Transverse colon (tissue), 4 donors: ENCODE results near the gene ZFX. TPM values are rescaled to one million over a fixed set of nuclear protein-coding genes. Genes with fewer than 3 reads are reported as not detected.

Experiments
- DNase-seq: peaks from one replicate; pipeline ENCODE4 v3.0.0-alpha.2; 2019
- H3K27ac ChIP-seq, 4 donors: fragments of 200-600 bp; sonication (generic); 2 replicates each; pipeline ENCODE4 v1.5.1; 2016 to 2018; ENCODE audit warnings: inconsistent platforms in 4 of 4
- H3K27me3 ChIP-seq: fragments of 200-600 bp; sonication (generic); 2 replicates; pipeline ENCODE4 v1.5.1; 2017; ENCODE audit warnings: inconsistent platforms
- H3K36me3 ChIP-seq, 4 donors: fragments of 200-600 bp; sonication (generic); 2 replicates each; pipeline ENCODE4 v1.5.1; 2017 to 2019; ENCODE audit warnings: inconsistent platforms in 4 of 4
- H3K4me1 ChIP-seq, 4 donors: fragments of 200-600 bp; sonication (generic); 2 replicates each; pipeline ENCODE4 v1.5.1; 2017 to 2020; ENCODE audit warnings: inconsistent platforms in 4 of 4
- H3K4me3 ChIP-seq, 4 donors: fragments of 200-600 bp; sonication (generic); 1 replicate in 1 of 4; 2 replicates in 3 of 4; pipeline versions ENCODE4 v1.5.1 to v1.6.1; 2017 to 2019; ENCODE audit warnings: inconsistent platforms in 4 of 4
- H3K9me3 ChIP-seq, 2 donors: fragments of 200-600 bp; sonication (generic); 2 replicates each; pipeline ENCODE4 v1.5.1; 2017 to 2019; ENCODE audit warnings: inconsistent platforms in 2 of 2
- EP300 ChIP-seq: sonication (generic); formaldehyde crosslinking; IDR thresholded peaks from one replicate; pipeline ENCODE4 v1.6.1; 2017; ENCODE audit warnings: antibody characterized with exemption, low read depth
- POLR2A ChIP-seq: fragments of 450-650 bp; IDR thresholded peaks from one replicate; pipeline ENCODE4 v1.6.1; 2016; ENCODE audit warnings: antibody characterized with exemption, mild to moderate bottlenecking, moderate library complexity
- POLR2AphosphoS5 ChIP-seq, 3 donors: sonication (generic); formaldehyde crosslinking; IDR thresholded peaks; one replicate each; pipeline ENCODE4 v1.6.1; 2016; ENCODE audit warnings: antibody characterized with exemption in 3 of 3
- WGBS, 2 donors: methylation state at CpG; one replicate each; pipeline ENCODE4 v1.1.5; 2018; ENCODE audit warnings: low coverage in 1 of 2; 5-methylcytosine and 5-hydroxymethylcytosine counted together
- in situ Hi-C, 4 donors: fragments of 200-750 bp; cut with MboI; loops; one replicate each; pipeline versions ENCODE4 v1.15.0 to v1.15.1; 2017; ENCODE audit warnings: low sequenced_read_pairs in 3 of 4, low pct_ligation_motif_present in 1 of 4, low pct_unique_long_range_greater_than_20kb in 1 of 4
- intact Hi-C: fragments of 100-400 bp; cut with DNase I; formaldehyde crosslinking; loops from one replicate; pipeline ENCODE4 v1.15.1; 2023; ENCODE audit warnings: low total_unique reads
- total RNA-seq, 4 donors: library from RNA; depleted of rRNA; stranded (reverse); fragments of >200 nt; gene quantifications; one replicate each; pipeline ENCODE4 v1.1.0, GENCODE V29; 2016
- TF ChIP-seq, protein P1 (sequence below), 5 experiments: fragments of 200-600 bp in 3 of 5; fragments of 450-650 bp in 2 of 5; sonication (generic) in 3 of 5; IDR thresholded peaks; 1 replicate in 2 of 5; 2 replicates in 3 of 5; pipeline ENCODE4 v1.5.1; 2016 to 2017; ENCODE audit warnings: antibody characterized with exemption in 5 of 5, inconsistent platforms in 3 of 5, mild to moderate bottlenecking in 2 of 5, moderate library complexity in 1 of 5

ZFX gene
- total RNA-seq, 4 donors from 2014 or later, result 33.7 to 50.5 (median 47.4) TPM

DNA sequence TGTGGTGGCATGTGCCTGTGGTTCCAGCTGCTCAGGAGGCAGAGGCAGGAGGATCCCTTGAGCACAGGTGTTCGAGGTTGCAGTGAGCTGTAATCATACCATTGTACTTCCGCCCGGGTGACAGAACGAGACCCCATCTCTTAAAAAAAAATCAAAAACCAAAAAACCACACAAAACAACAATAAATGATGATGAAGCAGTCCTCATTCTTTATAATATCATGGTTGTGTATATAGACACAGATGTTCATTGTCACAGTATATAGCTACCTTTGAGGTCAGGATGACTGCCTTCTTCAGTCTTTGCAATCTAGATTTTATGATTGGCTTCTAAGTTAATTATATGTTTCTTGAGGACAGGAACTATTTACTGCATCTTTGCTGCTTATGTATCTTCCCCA is 37.0 kb downstream of the ZFX start:
- no peak for DNase-seq
- no peaks in the 10 kb centered on the region for H3K36me3 ChIP-seq
- intact Hi-C loops, result no loop called here
- peaks cover 4 to 19% (median 9%) of the 10 kb centered on the region in 4 donors for H3K4me1 ChIP-seq
- in situ Hi-C loops, result no loop called here
- no peak for TF ChIP-seq EP300
- TF ChIP-seq, protein P1, sequence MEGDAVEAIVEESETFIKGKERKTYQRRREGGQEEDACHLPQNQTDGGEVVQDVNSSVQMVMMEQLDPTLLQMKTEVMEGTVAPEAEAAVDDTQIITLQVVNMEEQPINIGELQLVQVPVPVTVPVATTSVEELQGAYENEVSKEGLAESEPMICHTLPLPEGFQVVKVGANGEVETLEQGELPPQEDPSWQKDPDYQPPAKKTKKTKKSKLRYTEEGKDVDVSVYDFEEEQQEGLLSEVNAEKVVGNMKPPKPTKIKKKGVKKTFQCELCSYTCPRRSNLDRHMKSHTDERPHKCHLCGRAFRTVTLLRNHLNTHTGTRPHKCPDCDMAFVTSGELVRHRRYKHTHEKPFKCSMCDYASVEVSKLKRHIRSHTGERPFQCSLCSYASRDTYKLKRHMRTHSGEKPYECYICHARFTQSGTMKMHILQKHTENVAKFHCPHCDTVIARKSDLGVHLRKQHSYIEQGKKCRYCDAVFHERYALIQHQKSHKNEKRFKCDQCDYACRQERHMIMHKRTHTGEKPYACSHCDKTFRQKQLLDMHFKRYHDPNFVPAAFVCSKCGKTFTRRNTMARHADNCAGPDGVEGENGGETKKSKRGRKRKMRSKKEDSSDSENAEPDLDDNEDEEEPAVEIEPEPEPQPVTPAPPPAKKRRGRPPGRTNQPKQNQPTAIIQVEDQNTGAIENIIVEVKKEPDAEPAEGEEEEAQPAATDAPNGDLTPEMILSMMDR (IDR thresholded peaks at IDR 0.05), result no peak
- no peak for TF ChIP-seq POLR2A
- no peak for TF ChIP-seq POLR2AphosphoS5 (IDR thresholded peaks at IDR 0.05)
- H3K4me3 ChIP-seq, result no peak overlapping the region
- 85% methylated on average over 4 of the region's 4 CpGs; no CpG with 5 or more reads in 1 of the 2 donors for WGBS, 2 donors
- no peaks in the 10 kb centered on the region for H3K9me3 ChIP-seq
- H3K27me3 ChIP-seq, result no peaks in the 10 kb centered on the region
- H3K27ac ChIP-seq, result no peak overlapping the region

DNA sequence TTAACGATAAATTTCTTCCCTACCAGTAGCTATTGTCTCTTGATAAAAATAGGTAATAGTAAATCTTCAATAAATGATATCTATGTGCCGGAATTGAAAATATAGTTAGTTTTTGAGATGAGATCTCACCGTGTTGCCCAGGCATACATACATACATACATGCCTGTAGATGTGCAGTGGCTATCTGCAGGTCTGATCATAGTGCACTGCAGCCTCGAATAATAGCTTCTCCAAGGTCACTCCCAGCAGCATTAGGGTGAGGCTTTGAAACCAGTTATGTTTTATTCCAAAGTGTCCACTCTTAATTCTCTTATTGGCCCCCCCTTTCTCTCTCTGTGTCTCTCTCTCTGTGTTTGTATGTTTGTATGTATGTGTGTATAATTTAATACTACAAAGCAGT is 37.5 kb downstream of the ZFX start:
- DNase-seq, result no peak
- H3K9me3 ChIP-seq, result no peaks in the 10 kb centered on the region
- H3K4me3 ChIP-seq, result no peak overlapping the region
- 73 to 80% methylated on average over 4 of the region's 4 CpGs for WGBS, 2 donors
- no peak for TF ChIP-seq EP300
- no peak for TF ChIP-seq POLR2A
- TF ChIP-seq, protein P1 (IDR thresholded peaks at IDR 0.05), result no peak
- no peak for TF ChIP-seq POLR2AphosphoS5 (IDR thresholded peaks at IDR 0.05)
- intact Hi-C loops, result no loop called here
- H3K27ac ChIP-seq, result no peak overlapping the region
- in situ Hi-C loops, result no loop called here
- H3K36me3 ChIP-seq, result no peaks in the 10 kb centered on the region
- H3K27me3 ChIP-seq, result no peaks in the 10 kb centered on the region
- H3K4me1 ChIP-seq, result peaks cover 4 to 19% (median 9%) of the 10 kb centered on the region in 4 donors

DNA sequence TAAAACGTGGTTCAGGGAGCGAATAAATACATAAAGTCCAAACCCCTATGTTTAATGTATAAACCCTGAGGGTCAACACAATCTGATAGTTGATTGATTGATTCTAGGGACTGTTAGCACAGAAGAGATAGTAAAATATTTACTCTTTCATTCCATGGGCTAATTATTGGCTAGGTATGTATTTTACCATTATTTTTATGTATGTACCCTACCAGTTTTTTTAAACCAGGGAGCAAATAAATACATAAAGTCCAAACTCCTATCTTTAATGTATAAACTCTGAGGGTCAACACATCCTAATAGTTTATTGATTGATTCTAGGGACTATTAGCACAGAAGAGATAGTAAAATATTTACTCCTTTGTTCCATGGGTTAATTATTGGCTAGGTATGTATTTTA is 40.0 kb downstream of the ZFX start:
- H3K9me3 ChIP-seq, result no peaks in the 10 kb centered on the region
- H3K27me3 ChIP-seq, result no peaks in the 10 kb centered on the region
- in situ Hi-C loops, result no loop called here
- peaks cover 4 to 19% (median 9%) of the 10 kb centered on the region in 4 donors for H3K4me1 ChIP-seq
- no peaks in the 10 kb centered on the region for H3K36me3 ChIP-seq
- TF ChIP-seq EP300 (no peak), POLR2A (no peak), POLR2AphosphoS5 (IDR thresholded peaks at IDR 0.05) (no peak)
- TF ChIP-seq, protein P1 (IDR thresholded peaks at IDR 0.05), result no peak
- H3K4me3 ChIP-seq, result no peak overlapping the region
- intact Hi-C loops, result no loop called here
- H3K27ac ChIP-seq, result no peak overlapping the region
- DNase-seq, result no peak
- WGBS, 2 donors, result 88% methylated on average over 2 of the region's 2 CpGs; no CpG with 5 or more reads in 1 of the 2 donors

DNA sequence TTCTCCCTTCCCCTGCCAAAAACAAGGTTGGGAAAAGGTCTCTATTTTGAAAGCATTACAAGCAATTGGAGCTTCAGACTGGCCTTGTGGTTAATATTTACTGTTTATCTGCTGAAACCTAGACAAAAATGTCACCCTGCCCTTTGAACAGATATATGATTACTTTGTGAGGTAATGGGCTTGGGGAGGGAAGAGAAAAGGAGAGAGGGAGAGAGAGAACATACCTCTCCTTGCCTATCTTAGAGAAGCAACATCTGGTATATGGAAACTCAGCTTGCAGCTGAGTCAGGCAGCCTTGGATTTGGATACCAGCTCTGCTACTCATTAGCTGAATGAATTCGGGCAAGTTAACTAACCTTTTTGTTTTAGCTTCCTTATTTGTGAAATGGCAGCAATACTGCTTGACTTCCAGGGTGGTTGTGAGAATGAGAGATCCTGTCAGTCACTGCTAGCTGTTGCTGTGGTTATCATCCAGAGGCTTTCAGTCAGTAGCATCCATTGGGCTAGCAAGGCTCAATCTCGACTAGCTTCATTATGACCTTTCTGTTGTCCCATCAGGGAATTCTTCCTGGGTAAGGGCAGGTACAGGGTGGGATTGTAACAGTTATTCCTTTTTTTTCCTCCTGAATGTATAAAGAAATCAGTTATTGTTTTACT is 41.1 kb downstream of the ZFX start:
- no peaks in the 10 kb centered on the region for H3K27me3 ChIP-seq
- DNase-seq, result no peak

More for the DNA sequence above, 41.1 kb downstream of the ZFX start:
- intact Hi-C loops, result no loop called here
- WGBS, 2 donors, result 84% methylated on average over 2 of the region's 2 CpGs; no CpG with 5 or more reads in 1 of the 2 donors
- Histone ChIP-seq H3K9me3 (no peaks in the 10 kb centered on the region), H3K4me3 (no peak overlapping the region), H3K27ac (no peak overlapping the region), H3K36me3 (no peaks in the 10 kb centered on the region), H3K4me1 (peaks cover 4 to 19% (median 9%) of the 10 kb centered on the region in 4 donors)
- TF ChIP-seq, protein P1 (IDR thresholded peaks at IDR 0.05), result no peak
- TF ChIP-seq POLR2AphosphoS5 (IDR thresholded peaks at IDR 0.05) (no peak), POLR2A (no peak), EP300 (no peak)
- in situ Hi-C loops, result no loop called here
